GM06990 (cell line): ENCODE measurements around the gene SIPA1L3.
"Not testable (repeated sequence)": the region's sequence is repeated elsewhere in the genome, so short reads cannot be mapped to it uniquely, and the experiment has no call there.

Source experiments
- DNase-seq: peaks from one replicate; pipeline ENCODE4 v3.0.0-alpha.2; 2011; ENCODE audit not compliant: insufficient read length; ENCODE audit errors: extremely low read depth
- H3K27me3 ChIP-seq: replicated peaks from 2 replicates; pipeline ENCODE4 v1.6.0; 2011; ENCODE audit warnings: low read length; ENCODE audit not compliant: control insufficient read depth, insufficient read depth
- H3K36me3 ChIP-seq: 2 replicates; pipeline ENCODE4 v1.5.1; 2011; ENCODE audit warnings: low read length; ENCODE audit not compliant: control insufficient read depth, insufficient read depth
- H3K4me3 ChIP-seq: replicated peaks from 2 replicates; pipeline ENCODE4 v1.5.1; 2011; ENCODE audit warnings: low read depth, mild to moderate bottlenecking, control low read depth, low read length
- TF ChIP-seq, protein P1 (sequence below): IDR thresholded peaks from 2 replicates; pipeline ENCODE4 v1.5.1; 2011; ENCODE audit warnings: low read length, control low read depth, mild to moderate bottlenecking, inconsistent platforms; ENCODE audit not compliant: insufficient read depth, poor library complexity, severe bottlenecking

The SIPA1L3 gene, protein sequence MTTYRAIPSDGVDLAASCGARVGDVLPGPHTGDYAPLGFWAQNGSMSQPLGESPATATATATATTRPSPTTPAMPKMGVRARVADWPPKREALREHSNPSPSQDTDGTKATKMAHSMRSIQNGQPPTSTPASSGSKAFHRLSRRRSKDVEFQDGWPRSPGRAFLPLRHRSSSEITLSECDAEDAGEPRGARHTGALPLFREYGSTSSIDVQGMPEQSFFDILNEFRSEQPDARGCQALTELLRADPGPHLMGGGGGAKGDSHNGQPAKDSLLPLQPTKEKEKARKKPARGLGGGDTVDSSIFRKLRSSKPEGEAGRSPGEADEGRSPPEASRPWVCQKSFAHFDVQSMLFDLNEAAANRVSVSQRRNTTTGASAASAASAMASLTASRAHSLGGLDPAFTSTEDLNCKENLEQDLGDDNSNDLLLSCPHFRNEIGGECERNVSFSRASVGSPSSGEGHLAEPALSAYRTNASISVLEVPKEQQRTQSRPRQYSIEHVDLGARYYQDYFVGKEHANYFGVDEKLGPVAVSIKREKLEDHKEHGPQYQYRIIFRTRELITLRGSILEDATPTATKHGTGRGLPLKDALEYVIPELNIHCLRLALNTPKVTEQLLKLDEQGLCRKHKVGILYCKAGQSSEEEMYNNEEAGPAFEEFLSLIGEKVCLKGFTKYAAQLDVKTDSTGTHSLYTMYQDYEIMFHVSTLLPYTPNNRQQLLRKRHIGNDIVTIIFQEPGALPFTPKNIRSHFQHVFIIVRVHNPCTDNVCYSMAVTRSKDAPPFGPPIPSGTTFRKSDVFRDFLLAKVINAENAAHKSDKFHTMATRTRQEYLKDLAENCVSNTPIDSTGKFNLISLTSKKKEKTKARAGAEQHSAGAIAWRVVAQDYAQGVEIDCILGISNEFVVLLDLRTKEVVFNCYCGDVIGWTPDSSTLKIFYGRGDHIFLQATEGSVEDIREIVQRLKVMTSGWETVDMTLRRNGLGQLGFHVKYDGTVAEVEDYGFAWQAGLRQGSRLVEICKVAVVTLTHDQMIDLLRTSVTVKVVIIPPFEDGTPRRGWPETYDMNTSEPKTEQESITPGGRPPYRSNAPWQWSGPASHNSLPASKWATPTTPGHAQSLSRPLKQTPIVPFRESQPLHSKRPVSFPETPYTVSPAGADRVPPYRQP (N-terminal part only)

DNA sequence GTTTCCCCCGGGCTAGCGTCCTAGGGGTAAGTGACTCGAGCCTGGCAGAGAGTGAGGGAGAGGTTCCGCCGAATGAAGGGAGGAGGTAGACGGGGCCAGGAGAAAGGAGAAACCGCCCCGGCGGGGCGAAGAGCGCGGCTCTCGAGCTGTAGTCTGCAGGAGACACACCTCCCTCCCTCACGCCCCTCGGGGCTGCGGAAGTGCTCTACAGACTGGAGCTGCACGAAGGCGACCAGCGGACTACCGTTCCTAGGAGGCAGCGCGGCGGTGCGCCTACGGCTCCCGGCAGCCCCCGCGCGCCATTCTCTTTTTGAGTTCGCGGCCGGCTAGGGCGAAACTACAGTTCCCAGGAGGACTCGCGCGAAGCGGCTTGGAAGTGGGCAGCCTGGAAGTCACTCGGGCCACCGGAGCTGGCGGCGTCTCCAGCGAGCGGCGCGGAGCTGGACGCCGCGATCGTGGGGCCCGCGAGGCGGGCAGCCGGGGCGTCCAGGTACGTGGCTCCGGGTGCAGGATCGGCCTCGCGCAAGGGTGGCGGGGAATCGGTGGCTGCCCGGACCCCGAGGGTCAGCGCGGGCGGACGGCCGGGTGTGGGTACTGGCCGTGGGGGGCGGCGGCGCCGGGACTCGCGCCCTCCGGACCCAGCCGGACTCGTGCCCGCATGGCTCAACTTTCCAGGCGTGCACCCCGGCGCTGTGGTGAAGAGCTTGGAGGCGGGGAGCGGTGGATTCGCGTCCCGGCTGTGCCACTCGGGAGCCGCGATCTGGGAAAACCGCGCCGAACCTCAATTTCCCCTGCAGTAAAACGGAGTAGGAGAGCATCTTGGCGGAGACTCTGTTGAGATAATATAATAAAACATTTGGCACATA is at the start of gene SIPA1L3:
TSS of gene SIPA1L3 (plus strand) at position 340 of the 866 bp plus-strand sequence. CDS start 174,358 bp downstream, outside the sequence.
- Histone ChIP-seq H3K36me3 (no peaks in the 10 kb centered on the region), H3K27me3 (no peaks in the 10 kb centered on the region), H3K4me3 (peak within 1 kb of the TSS; percentile 74)
- TF ChIP-seq, protein P1, sequence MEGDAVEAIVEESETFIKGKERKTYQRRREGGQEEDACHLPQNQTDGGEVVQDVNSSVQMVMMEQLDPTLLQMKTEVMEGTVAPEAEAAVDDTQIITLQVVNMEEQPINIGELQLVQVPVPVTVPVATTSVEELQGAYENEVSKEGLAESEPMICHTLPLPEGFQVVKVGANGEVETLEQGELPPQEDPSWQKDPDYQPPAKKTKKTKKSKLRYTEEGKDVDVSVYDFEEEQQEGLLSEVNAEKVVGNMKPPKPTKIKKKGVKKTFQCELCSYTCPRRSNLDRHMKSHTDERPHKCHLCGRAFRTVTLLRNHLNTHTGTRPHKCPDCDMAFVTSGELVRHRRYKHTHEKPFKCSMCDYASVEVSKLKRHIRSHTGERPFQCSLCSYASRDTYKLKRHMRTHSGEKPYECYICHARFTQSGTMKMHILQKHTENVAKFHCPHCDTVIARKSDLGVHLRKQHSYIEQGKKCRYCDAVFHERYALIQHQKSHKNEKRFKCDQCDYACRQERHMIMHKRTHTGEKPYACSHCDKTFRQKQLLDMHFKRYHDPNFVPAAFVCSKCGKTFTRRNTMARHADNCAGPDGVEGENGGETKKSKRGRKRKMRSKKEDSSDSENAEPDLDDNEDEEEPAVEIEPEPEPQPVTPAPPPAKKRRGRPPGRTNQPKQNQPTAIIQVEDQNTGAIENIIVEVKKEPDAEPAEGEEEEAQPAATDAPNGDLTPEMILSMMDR, result no peak
- DNase-seq, result peak; percentile 97

DNA sequence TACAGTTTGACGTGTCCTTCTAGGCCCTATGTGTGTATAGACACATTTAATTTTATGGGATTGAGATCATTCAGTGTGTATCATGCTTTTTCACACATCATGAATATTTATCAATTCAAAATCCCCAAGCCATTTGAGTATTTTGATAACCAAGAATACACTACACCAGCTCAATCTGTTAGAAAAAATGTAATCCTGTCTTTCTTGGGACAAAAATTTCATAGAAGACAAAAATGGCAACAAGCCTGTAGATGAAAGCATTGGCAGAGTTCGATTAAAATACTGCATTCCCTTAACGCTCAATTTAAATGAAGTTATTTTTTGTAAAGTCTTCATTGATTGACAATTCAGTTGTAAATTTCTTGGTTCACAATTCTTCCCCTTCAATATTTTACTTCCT is 42.5 kb upstream of the SIPA1L3 start:
- TF ChIP-seq, protein P1, result no peak
- H3K36me3 ChIP-seq, result no peaks in the 10 kb centered on the region

DNA sequence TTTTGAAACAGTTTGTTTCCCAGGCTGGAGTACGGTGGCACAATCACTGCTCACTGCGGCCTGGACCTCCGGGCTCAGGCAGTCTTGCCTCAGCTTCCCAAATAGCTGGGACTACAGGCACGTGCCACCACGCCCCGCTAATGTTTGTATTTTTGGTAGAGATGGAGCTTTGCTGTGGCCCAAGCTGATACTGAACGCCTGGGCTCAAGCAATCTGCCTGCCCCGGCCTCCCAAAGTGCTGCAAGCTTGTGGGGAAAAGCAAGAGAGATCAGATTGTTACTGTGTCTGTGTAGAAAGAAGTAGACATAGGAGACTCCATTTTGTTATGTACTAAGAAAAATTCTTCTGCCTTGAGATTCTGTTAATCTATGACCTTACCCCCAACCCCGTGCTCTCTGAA is 41.1 kb upstream of the SIPA1L3 start:
- DNase-seq, H3K27me3 ChIP-seq, H3K4me3 ChIP-seq, H3K36me3 ChIP-seq: not testable (repeated sequence)

More for the DNA sequence above, 42.5 kb upstream of the SIPA1L3 start:
- DNase-seq, result no peak
- no peak overlapping the region for H3K4me3 ChIP-seq
- H3K27me3 ChIP-seq, result no peaks in the 10 kb centered on the region

DNA sequence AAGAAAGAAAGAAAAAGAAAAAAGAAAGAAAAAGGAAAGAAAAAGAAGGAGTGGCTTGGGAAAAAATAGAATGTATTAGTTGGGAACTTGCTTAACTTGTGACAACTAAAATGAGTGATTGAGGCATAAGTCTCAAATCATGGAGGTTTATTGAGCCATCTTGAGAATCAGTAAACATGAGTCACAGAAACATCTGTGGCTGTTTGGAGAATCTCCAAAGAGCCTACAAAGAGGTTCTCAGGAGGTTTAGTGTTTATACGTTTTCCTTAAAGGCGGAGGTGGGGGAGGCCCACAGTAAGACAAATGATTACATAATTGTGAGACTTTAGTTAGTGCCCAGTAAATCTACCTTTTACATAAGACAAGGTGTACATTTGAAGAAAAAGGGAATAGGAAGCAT is 39.2 kb upstream of the SIPA1L3 start:
- no peaks in the 10 kb centered on the region for H3K36me3 ChIP-seq
- no peak overlapping the region for H3K4me3 ChIP-seq
- TF ChIP-seq, protein P1, result no peak
- no peak for DNase-seq
- no peaks in the 10 kb centered on the region for H3K27me3 ChIP-seq

DNA sequence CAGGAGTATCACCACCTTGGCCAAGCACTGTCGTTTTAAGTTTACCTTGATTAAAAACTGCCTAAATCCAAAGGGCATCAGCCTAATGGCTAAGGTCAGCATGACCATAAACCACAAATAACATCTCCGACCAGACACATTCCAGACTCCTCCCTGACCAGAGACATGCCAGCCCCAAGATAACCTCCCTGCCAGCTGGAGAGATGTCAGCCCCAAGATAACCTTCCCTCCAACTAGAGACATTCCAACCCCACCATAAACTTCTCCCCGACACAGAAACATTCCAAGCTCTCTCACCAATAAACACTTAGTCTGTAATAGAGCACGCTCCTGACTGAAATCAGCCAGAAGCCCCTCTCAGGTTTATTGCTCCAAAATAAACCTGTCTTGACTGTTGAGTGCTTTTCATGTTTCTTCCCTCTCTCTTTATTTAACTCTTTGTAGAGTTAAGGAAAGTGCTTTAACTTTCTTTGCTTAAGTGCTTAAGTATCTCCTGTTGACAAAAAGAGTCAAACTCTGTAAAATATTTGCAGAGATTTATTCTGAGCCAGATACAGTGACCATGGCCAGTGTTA is 37.2 kb upstream of the SIPA1L3 start:
- no peaks in the 10 kb centered on the region for H3K27me3 ChIP-seq
- H3K4me3 ChIP-seq, result no peak overlapping the region
- no peak for DNase-seq
- TF ChIP-seq, protein P1, result no peak
- H3K36me3 ChIP-seq, result no peaks in the 10 kb centered on the region
